Measurements from ENCODE around the gene CCDC169. TPM values are rescaled to one million over a fixed set of nuclear protein-coding genes. Genes with fewer than 3 reads are reported as not detected.

CCDC169 gene
- total and polyA plus RNA-seq, 2 donors (not counting 1 experiment from before 2014, with no cell fraction given) = 0.07 TPM; not detected in 1

GRCh38 chr13:36259361-36260137, 38.1 kb downstream of the CCDC169 start:
- POLR2A ChIA-PET = no interaction called here
- intact Hi-C loops (cut with micrococcal nuclease) = no loop called here

More at GRCh38 chr13:36259361-36260137, 38.1 kb downstream of the CCDC169 start:
- WGBS (ENCODE audit: insufficient coverage) = 86% methylated on average over 7 of the region's 8 CpGs
- CTCF ChIA-PET = no interaction called here
- Mint-ChIP-seq H3K27ac (no peak overlapping the region), H3K4me1 (no peaks in the 10 kb centered on the region), H3K27me3 (no peaks in the 10 kb centered on the region), H3K4me3 (no peak overlapping the region), H3K9me3 (ENCODE audit: insufficient read depth) (no peaks in the 10 kb centered on the region)
- TF ChIP-seq EZH2 (IDR thresholded peaks at IDR 0.05; ENCODE audit: borderline replicate concordance, insufficient read depth, low read depth, low read length, poor library complexity, severe bottlenecking) (no peak), CTCF (IDR thresholded peaks at IDR 0.05) (no peak)
- DNase-seq (no peak), ATAC-seq (ENCODE audit: low read depth) (no peak)
- H2AFZ ChIP-seq (ENCODE audit: insufficient read depth, low read depth, low read length, poor library complexity, severe bottlenecking) = no peak overlapping the region
- peaks cover 0 to 10% (median 0%) of the 10 kb centered on the region in 3 donors for H3K9me3 ChIP-seq (ENCODE audit: control extremely low read depth in 1 of 3, control insufficient read depth in 2 of 3, insufficient read depth in 1 of 3, low read length in 2 of 3)
- H3K4me1 ChIP-seq (ENCODE audit: control insufficient read depth in 2 of 2, insufficient read depth in 2 of 2, low read length in 2 of 2) = no peaks in the 10 kb centered on the region
- no peaks in the 10 kb centered on the region for H4K20me1 ChIP-seq (ENCODE audit: control insufficient read depth, insufficient read depth, low read length, poor library complexity, severe bottlenecking)
- H3K4me3 ChIP-seq (ENCODE audit: control extremely low read depth in 1 of 5, extremely low read depth in 1 of 5, insufficient read depth in 1 of 5, low read depth in 2 of 5, low read length in 4 of 5) = no peak overlapping the region
- no peak overlapping the region for H3K9ac ChIP-seq (ENCODE audit: low read length)
- H3K79me2 ChIP-seq (ENCODE audit: control insufficient read depth, insufficient read depth, low read length) = no peaks in the 10 kb centered on the region
- no peaks in the 10 kb centered on the region for H3K27me3 ChIP-seq (replicated peaks in 1 of 4; ENCODE audit: control extremely low read depth in 1 of 4, control insufficient read depth in 3 of 4, insufficient read depth in 4 of 4, low read length in 3 of 4)
- no peak overlapping the region for H3K27ac ChIP-seq (ENCODE audit: low read length in 2 of 2)
- H3K36me3 ChIP-seq (replicated peaks in 1 of 2; ENCODE audit: control extremely low read depth in 1 of 2, control insufficient read depth in 1 of 2, extremely low read depth in 1 of 2, insufficient read depth in 2 of 2, low read length in 1 of 2) = no peaks in the 10 kb centered on the region
- H3K4me2 ChIP-seq (replicated peaks; ENCODE audit: low read depth, low read length, poor library complexity, severe bottlenecking) = no peak overlapping the region

Data from B cell (primary cell).